NB4 (cell line): ENCODE results near the gene KIF9.

ENCODE experiments used
- CTCF ChIP-seq: IDR thresholded peaks from one replicate; pipeline ENCODE4 v1.5.1; 2012; ENCODE audit warnings: low read depth, low read length
- MYC ChIP-seq: IDR thresholded peaks from 2 replicates; pipeline ENCODE4 v1.6.1; 2011; ENCODE audit warnings: low read depth, low read length
- POLR2A ChIP-seq: IDR thresholded peaks from 2 replicates; pipeline ENCODE4 v1.6.1; 2011; ENCODE audit warnings: mild to moderate bottlenecking; ENCODE audit not compliant: insufficient read length; ENCODE audit errors: extremely low read depth

DNA sequence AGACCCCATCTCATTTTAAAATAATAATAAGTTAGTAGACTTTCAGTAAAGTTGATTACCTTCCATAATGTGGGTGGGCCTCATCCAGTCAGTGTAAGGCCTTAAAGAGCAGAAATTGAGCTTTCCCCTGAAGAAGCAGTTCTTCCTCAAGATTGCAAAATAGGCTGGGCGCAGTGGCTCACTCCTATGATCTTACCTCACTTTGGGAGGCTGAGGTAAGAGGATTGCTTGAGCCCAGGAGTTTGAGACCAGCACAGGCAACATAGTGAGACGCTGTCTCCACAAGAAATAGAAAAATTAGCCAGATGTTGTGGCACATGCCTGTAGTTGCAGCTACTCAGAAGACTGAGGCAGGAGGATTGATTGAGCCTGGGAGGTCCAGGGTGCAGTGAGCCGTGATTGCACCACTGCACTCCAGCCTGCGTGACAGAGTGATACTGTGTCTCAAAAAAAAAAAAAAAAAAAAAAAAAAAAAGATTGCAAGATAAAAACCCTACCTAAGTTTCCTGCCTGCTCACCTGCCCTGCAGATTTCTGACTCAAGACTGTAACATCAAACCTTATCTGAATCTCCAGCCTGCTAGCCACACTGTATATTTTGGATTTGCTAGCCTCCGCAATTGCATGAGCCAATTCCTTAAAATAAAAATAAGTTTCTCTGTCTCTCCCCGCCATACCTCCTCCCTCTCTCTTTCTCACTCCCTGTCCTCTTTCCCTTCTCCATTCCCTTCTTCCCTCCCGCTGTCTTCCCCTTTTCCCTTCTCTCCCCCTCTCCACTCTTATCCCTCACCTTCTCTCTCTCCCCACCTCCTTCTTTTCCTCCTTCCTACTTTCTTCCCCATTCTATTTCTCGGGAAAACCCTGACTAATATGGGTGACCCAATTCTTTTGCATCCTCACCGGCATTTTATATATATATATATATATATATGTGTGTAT, 17.1 kb upstream of the KIF9 start:
- no peak for TF ChIP-seq MYC
- no peak for TF ChIP-seq CTCF
- TF ChIP-seq POLR2A: no peak
